Endothelial cell of umbilical vein (primary cell): ENCODE results near the gene KIF26B.

Experiments used
- CTCF ChIP-seq, 2 donors: IDR thresholded peaks; 1 replicate in 1 of 2; 2 replicates in 1 of 2; pipeline ENCODE4 v1.5.1; 2011; ENCODE audit warnings: low read length in 2 of 2, mild to moderate bottlenecking in 2 of 2, moderate library complexity in 2 of 2, control low read depth in 1 of 2, inconsistent platforms in 1 of 2, low read depth in 1 of 2; ENCODE audit not compliant: insufficient read depth in 1 of 2; ENCODE audit errors: extremely low read depth in 1 of 2
- MYC ChIP-seq: IDR thresholded peaks from one replicate; pipeline ENCODE4 v1.6.1; 2011; ENCODE audit warnings: mild to moderate bottlenecking, low read depth, low read length
- POLR2A ChIP-seq: IDR thresholded peaks from 2 replicates; pipeline ENCODE4 v1.6.1; 2012; ENCODE audit warnings: low read depth, mild to moderate bottlenecking, control low read depth, low read length
- POLR2AphosphoS5 ChIP-seq: IDR thresholded peaks from 2 replicates; pipeline ENCODE4 v1.6.1; 2012; ENCODE audit warnings: low read depth, mild to moderate bottlenecking, control low read depth, low read length, moderate library complexity; ENCODE audit not compliant: insufficient read depth

- TF ChIP-seq CTCF (IDR thresholded peaks at IDR 0.05; ENCODE audit: extremely low read depth in 1 of 2, insufficient read depth in 1 of 2, low read depth in 1 of 2, low read length in 2 of 2) (no peak), POLR2A (no peak), MYC (no peak), POLR2AphosphoS5 (no peak)
Observed at GRCh38 chr1:245292141-245292540, 137.4 kb downstream of the KIF26B start.
